CD4-positive, alpha-beta T cell (primary cell): ENCODE measurements around the gene INO80E. TPM values are rescaled to one million over a fixed set of nuclear protein-coding genes. Genes with fewer than 3 reads are reported as not detected.

Experiments
- ATAC-seq: fragments of 200-7000 bp; cut with Tn5 transposase; one replicate; pipeline ENCODE4 v1.10.0; 2022; ENCODE audit warnings: mild to moderate bottlenecking; ENCODE audit not compliant: poor library complexity
- CTCF ChIA-PET: fragments of 350-600 bp; sonication (Branson Sonifier 250); formaldehyde crosslinking; loops from one replicate; lab custom pipeline; 2021; ENCODE audit warnings: antibody characterized with exemption, inconsistent platforms; lab: Charles Lee
- POLR2A ChIA-PET: fragments of 350-600 bp; sonication (Branson Sonifier 250); formaldehyde crosslinking; loops from one replicate; lab custom pipeline; 2021; ENCODE audit warnings: antibody characterized with exemption, inconsistent platforms; lab: Charles Lee
- DNase-seq, 14 experiments: peaks; one replicate each; pipeline ENCODE4 v3.0.0-alpha.2; 2013 to 2020; ENCODE audit warnings: mixed read lengths in 2 of 14
- H3K27ac ChIP-seq, 2 donors: one replicate each; pipeline versions ENCODE4 v1.5.1 to v1.7.0; 2013; ENCODE audit warnings: low read length in 2 of 2, low read depth in 1 of 2, mild to moderate bottlenecking in 1 of 2
- H3K27me3 ChIP-seq, 2 experiments: 1 replicate in 1 of 2; 2 replicates in 1 of 2; pipeline versions ENCODE4 v1.6.1 to v1.7.0; 2013; ENCODE audit warnings: low read length in 2 of 2, control low read depth in 1 of 2, mild to moderate bottlenecking in 1 of 2, moderate library complexity in 1 of 2; ENCODE audit not compliant: insufficient read depth in 2 of 2, control insufficient read depth in 1 of 2
- H3K36me3 ChIP-seq: one replicate; pipeline ENCODE4 v1.6.1; 2013; ENCODE audit warnings: low read length, control low read depth; ENCODE audit not compliant: insufficient read depth
- H3K4me1 ChIP-seq: one replicate; pipeline ENCODE4 v1.6.1; 2013; ENCODE audit warnings: low read length, control low read depth; ENCODE audit not compliant: insufficient read depth
- H3K4me3 ChIP-seq: one replicate; pipeline ENCODE4 v1.5.1; 2013; ENCODE audit warnings: mild to moderate bottlenecking, low read length, moderate library complexity
- H3K9me3 ChIP-seq, 2 experiments: 1 replicate in 1 of 2; 2 replicates in 1 of 2; pipeline versions ENCODE4 v1.6.1 to v1.7.0; 2013; ENCODE audit warnings: low read length in 2 of 2, mild to moderate bottlenecking in 2 of 2, control low read depth in 1 of 2, moderate library complexity in 1 of 2; ENCODE audit not compliant: control insufficient read depth in 1 of 2, insufficient read depth in 1 of 2
- H3K27ac Mint-ChIP-seq: one replicate; pipeline ENCODE4 v1.8.0; 2020; ENCODE audit warnings: mixed read lengths
- H3K27me3 Mint-ChIP-seq: one replicate; pipeline ENCODE4 v1.8.0; 2021; ENCODE audit warnings: mixed read lengths
- H3K36me3 Mint-ChIP-seq: one replicate; pipeline ENCODE4 v1.8.0; 2021; ENCODE audit warnings: low read depth, mixed read lengths
- H3K4me1 Mint-ChIP-seq: one replicate; pipeline ENCODE4 v1.8.0; 2021; ENCODE audit warnings: low read depth, mixed read lengths
- H3K4me3 Mint-ChIP-seq: one replicate; pipeline ENCODE4 v1.8.0; 2020; ENCODE audit warnings: mild to moderate bottlenecking, mixed read lengths
- H3K9me3 Mint-ChIP-seq: one replicate; pipeline ENCODE4 v1.8.0; 2020; ENCODE audit warnings: mixed read lengths
- CTCF ChIP-seq: fragments of 200-600 bp; IDR thresholded peaks from one replicate; pipeline ENCODE4 v1.8.0; 2022; ENCODE audit warnings: antibody characterized with exemption, mild to moderate bottlenecking
- intact Hi-C, 2 experiments: fragments of 100-400 bp; cut with DNase I in 1 of 2; cut with micrococcal nuclease in 1 of 2; formaldehyde crosslinking; loops; one replicate each; pipeline versions ENCODE4 v1.15.1 to v1.9.0; 2023 to 2025; cut with DNase I, micrococcal nuclease
- total RNA-seq, 174 experiments: library from RNA in 2 of 174; stranded (reverse) in 2 of 174; gene quantifications; one replicate each; pipeline ENCODE4 v1.2.3 and lab custom pipeline; 2021 to 2026

The INO80E gene
- total RNA-seq, 2 experiments from 2014 or later: 54.6 to 57.6 TPM

DNA sequence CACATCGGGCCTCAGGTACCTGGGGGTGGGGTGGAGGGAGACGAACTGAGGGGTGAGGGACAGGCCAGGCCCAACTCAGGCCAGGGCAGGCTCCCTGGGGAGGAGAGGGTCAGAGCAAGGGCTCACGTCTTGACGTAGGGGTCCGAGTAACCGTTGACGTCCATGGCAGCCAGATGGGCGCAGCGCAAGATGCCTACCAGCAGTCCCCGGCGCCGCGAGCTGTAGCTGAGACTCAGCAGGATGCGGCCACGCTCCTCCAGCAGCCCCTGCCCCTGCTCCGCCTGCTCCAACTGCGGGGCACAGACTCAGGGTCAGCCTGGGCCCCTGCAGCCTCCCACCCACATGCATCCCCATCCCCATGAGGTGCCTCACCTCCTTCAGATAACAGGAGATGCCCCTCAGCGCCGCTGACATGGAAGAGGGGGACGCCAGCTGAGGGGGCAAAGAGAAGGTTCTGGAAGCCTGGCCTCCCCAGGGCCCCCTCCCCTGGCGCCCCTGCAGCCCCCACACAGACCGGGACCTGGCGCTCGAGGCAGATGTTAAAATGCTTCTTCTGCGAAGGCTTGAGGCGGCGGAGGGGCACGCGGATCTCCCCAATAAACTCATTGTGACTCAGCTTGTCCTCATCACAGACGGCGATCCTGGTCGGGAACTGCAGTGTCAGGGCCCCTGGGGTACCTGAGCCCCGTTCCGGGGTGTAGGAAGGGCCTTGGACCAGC, 10.8 kb downstream of the INO80E start:
- Mint-ChIP-seq H3K36me3 (peaks cover 17% of the 10 kb centered on the region), H3K27ac (no peak overlapping the region), H3K27me3 (peaks cover 17% of the 10 kb centered on the region), H3K4me3 (no peak overlapping the region), H3K4me1 (peaks cover 18% of the 10 kb centered on the region), H3K9me3 (no peaks in the 10 kb centered on the region)
- peaks cover 0 to 12% of the 10 kb centered on the region in 2 experiments for H3K9me3 ChIP-seq
- no peak overlapping the region for H3K4me3 ChIP-seq
- TF ChIP-seq CTCF: no peak
- peaks cover 16% of the 10 kb centered on the region for H3K36me3 ChIP-seq
- CTCF ChIA-PET: no interaction called here
- H3K4me1 ChIP-seq: peaks cover 24% of the 10 kb centered on the region
- ATAC-seq: no peak
- intact Hi-C loops: loop anchor here in 1 of 2 experiments (5.0 kb wide), 1 partner anchor 305 kb away; no protein-coding TSS in a partner anchor
- DNase-seq: no peak
- peaks cover 15% of the 10 kb centered on the region in 2 experiments for H3K27me3 ChIP-seq
- POLR2A ChIA-PET: interaction anchor here (1.4 kb wide), 1 partner anchor 33 kb away, joined by 5 read pairs; the partner anchor contains the start of gene TAOK2
- no peak overlapping the region for H3K27ac ChIP-seq

- intact Hi-C loops: loop anchor here in 1 of 2 experiments (5.0 kb wide), 1 partner anchor 305 kb away; no protein-coding TSS in a partner anchor
- CTCF ChIA-PET: no interaction called here
- peak overlapping the region; percentile 34 for H3K4me3 Mint-ChIP-seq
These were observed 11.4 kb downstream of the INO80E start for GRCh38 chr16:30007378-30007895.

More at GRCh38 chr16:30007378-30007895, 11.4 kb downstream of the INO80E start:
- H3K27ac ChIP-seq: no peak overlapping the region
- Mint-ChIP-seq H3K27me3 (peaks cover 22% of the 10 kb centered on the region), H3K4me1 (peaks cover 22% of the 10 kb centered on the region), H3K27ac (no peak overlapping the region), H3K36me3 (peaks cover 11% of the 10 kb centered on the region), H3K9me3 (no peaks in the 10 kb centered on the region)
- ATAC-seq: no peak
- POLR2A ChIA-PET: no interaction called here
- peaks cover 19 to 20% of the 10 kb centered on the region in 2 experiments for H3K27me3 ChIP-seq
- peaks cover 28% of the 10 kb centered on the region for H3K4me1 ChIP-seq
- no peak for TF ChIP-seq CTCF
- H3K9me3 ChIP-seq: peaks cover 0 to 17% of the 10 kb centered on the region in 2 experiments
- DNase-seq: no peak
- H3K36me3 ChIP-seq: peaks cover 10% of the 10 kb centered on the region
- no peak overlapping the region for H3K4me3 ChIP-seq
